GM18858 (cell line): ENCODE measurements around the gene DUS2.

Experiments
- ATAC-seq: cut with Tn5 transposase; IDR thresholded peaks from one replicate; pipeline ENCODE4 v1.9.1; 2021; ENCODE audit not compliant: unreplicated experiment

The DUS2 gene

DNA sequence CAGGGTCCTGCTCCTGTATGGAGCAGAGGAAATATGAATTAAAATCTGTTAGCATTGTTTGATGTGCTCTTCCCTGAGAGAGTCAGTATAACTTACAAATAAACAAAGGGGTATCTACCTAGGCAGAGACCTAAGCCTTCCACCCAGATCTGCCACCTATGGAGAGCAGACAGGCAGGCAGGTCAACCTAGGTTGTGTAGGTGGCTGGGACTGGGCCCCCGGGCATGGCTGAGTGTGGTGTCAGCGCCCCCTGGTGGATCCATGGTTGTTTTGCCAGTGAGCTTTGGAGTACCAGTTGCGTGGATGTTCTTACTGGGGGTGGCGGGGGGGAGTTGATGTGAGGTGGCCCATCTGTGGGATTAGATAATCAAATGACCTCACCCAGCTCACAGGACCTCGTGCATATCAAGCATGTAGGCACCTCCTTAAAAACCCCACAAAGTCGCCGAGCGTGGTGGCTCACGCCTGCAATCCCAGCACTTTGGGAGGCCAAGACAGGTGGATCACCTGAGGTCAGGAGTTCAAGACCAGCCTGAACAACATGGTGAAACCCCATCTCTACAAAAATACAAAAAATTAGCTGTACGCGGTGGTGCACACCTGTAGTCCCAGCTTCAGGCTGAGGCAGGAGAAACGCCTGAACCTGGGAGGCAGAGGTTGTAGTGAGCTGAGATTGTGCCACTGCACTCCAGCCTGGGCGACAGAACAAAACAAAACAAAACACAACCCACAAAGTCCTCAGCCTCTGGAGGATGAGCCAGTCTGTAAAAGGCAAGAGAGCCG lies 17.6 kb downstream of the DUS2 start:
- ATAC-seq = no peak

DNA sequence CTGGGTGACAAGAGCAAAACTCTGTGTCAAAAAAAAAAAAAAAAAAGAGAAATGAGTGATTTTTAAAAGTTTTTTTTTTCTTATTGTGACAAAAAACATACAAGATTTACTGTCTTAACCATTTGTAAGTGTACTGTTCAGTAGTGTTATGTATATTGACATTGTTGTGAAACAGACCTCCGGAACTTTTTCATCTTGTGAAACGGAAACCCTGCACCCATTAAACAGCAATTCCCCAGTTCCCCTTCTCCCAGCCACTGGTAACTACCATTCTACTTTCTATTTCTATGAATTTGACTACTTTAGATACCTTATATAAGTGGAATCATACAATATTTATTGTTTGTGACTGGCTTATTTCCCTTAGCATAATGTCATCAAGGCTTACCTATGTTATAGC lies 18.7 kb downstream of the DUS2 start:
- no peak for ATAC-seq

DNA sequence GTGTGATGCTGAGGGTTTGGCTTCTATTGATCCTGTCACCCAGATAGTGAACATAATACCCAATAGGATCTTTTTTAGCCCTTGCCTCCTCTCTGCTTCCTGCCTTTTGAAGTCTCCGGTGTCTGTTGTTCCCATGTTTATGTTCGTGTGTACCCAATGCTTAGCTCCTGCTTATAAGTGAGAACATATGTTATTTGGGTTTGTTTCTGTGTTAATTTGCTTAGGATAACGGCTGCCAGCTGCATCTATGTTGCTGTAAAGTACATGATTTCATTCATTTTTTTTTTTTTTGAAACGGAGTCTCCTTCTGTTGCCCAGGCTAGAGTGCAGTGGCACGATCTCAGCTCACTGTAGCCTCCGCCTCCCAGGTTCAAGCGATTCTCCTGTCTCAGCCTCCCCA lies 23.0 kb downstream of the DUS2 start:
- no peak for ATAC-seq

DNA sequence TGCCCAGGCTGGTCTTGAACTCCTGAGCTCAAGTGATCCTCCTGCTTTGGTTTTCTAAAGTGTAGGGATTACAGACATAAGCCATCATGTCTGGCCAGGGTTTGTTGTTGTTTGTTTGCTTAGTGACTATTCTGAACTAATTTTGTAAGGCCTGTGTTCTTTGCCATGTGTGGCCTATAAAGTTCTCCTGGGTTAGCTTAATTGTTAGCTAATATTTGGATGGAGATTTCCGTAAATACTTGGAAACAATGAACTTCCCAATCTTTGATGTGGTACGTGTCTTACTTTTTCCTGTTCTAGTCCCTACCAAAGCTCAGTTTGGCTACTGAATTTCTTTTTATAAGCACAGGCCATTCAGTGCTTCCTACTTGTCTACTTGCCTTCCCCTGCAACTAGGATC lies 24.9 kb downstream of the DUS2 start:
- no peak for ATAC-seq

DNA sequence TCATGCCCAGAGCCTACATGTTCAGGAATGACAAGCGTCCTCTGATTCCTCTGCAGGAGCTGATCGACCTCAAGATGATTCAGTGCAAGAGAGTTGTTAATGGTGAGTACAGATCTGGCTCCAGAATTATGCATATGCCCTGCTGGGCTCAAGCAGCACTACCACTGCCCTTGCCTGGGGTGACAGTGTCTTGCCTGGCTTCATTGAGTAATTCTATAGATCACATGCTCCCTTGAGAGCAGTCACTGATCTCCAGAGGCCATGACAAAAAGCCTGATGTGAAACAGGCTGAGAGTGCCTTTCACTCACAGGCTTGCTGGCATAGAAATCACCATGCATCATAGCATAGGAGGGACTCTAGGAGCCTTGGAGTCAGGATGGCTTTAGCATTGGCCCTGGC lies 26.4 kb downstream of the DUS2 start:
- ATAC-seq = no peak

DNA sequence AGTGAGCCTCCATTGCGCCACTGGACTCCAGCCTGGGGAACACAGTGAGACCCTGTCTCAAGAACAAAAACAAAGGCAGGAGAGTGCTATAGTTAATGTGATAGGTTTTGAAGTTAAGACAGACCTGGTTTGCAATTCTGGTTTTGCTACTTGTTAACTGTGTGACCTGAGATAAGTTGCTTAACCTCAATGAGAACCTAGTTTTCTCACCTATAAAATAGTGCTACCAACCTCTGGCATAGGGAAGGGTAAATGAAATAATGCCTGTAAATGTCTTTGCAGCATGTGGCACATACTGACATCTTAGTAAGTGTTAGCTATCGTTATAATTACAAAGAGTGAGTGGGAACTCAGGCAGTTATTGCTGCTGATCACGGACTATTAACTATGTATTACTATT lies 32.3 kb downstream of the DUS2 start:
- ATAC-seq = no peak

DNA sequence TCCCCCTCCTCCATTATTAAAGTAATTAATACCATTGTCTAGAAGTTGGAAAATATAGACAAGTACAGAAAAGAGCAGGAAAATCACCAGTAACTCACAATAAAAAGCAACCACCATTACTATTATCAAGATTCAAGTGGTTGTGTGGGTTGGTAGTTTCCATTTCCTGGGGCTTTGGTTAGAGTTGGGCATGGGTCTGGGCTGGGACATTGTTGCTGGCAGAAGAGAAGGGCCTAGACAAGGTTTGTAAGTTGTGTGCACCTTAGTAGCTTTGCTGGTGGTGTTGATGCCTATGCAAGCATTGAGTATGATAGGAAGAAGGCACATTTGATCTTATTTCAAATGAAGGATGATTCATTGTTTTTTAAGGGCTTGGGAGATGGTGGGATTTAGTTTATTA lies 36.7 kb downstream of the DUS2 start:
- no peak for ATAC-seq

DNA sequence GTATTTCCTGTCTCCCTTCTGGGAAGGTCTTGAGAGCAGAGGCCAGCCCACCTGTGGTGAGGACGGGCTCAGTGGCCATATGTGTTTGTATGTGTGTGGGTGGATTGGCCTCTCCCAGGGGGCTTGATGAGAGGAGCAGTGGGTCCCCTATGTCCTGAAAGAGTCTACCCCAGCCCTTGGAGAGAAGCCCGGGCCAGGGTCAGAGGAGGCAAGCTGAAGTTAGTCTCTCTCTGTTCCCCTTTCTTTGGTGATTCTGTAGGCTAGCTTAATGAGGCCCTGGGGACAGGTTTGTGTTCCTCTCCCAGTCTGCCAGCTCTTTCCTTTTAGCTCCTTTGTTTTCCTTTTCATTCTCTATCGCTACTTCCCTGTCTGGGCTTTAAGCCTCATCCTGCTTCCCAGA lies 38.3 kb downstream of the DUS2 start:
- no peak for ATAC-seq

DNA sequence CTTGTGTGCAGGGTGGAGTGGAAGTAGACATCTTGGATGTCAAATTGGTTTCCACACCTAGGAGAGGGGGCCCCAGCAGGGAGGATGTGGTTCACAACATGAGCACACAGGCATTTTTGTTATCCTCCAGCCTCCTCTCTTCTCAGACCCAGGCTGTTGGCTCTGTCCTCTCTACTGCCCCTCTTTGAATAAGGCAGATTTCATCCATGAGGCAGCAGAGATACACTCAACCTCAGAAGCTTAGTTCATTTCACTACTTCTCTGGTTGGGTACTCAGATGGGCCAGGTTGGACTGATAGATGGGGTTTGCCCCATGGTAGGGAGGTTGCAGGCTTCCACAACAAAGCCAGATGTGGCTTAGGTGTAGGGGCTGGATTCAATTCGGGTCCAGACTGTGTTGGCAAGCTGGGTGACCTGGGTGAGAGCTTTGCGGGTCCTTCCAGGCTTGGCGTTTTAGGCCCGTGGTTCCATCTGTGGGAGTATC lies 39.9 kb downstream of the DUS2 start:
- ATAC-seq = no peak

DNA sequence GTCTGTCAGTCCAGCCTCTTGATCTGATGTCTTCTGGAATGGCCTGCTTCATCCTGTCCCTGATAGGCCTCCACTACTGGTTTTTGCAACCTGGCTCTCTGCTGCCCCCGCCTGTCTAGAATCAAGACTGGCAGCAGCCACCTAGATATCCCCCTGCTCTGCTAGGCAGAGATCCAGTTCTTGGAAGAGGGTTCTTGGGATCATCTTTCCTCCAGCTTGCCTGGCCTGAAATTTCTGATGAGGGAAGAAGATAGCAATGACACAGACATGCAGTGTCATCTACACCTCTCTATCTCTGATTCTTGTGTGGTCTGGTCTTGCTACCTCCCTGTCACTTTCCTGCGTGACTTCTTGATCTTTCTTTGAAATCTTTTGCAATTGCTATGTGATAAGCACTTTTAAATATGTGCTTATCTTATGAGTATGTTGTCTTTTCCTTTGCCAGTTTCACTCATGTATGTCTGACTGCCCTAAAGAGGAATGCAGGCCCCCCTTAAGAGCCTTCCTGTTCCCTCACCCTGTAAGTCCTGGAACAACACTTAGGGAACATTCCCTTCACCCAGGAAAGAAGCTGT lies 41.8 kb downstream of the DUS2 start:
- ATAC-seq = no peak

DNA sequence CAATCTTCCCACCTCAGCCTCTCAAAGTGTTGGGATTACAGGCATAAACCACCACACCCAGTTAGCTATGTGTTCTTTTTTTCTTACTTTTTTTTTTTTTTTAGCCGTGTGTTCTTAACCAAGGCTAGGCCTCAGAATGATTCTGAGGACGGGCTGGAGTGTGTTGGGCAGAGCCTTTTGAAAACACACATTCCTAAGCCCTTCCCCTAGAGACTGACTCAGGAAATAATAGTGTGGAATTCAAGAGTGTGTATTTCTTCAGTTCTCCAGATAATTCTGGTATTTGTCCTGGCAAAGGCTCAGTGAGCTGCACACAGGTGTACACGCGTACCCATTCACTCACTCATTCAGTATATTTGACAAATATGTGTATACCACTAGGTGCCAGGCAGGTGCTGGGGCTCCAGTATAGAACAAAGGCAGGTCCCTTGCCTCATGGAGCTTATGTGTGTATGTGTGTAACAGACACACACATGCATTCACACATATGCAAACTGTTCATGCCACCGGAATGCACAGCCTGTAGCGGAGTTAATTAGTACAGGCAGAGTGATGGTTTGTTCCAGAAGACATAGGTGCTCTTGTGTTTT lies 42.7 kb downstream of the DUS2 start:
- ATAC-seq = no peak

DNA sequence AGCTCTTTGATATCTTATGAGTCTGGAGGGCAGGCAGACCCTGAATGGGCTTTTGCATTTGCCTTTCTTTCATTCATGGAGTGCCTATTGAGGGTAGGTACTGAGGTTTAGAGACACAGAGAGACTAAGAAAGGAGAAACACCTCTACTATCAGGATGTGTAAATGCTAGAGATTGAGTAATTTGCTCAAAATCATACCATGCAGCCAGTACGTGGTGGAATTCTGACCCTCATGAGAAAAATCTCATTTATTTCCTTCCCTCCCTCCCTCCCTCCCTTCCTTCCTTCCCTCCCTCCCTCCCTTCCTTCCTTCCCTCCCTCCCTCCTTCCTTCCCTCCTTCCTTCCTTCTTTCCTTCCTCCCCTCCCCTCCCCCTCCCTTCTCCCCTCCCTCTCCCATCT lies 43.7 kb downstream of the DUS2 start:
- no peak for ATAC-seq

DNA sequence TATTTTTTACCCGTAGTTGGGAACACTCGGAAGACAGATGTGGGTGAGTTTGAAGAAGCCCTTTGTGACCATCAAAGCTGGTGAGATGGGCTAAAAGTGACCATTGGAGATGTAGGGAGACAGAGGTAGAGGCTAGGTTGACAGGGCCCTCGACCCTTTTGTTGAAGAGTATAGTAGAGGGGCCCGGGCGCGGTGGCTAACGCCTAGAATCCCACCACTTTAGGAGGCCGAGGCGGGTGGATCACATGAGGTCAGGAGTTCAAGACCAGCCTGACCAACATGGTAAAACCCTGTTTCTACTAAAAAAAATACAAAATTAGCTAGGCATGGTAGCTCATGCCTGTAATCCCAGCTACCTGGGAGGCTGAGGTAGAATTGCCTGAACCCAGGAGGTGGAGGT lies 45.8 kb downstream of the DUS2 start:
- ATAC-seq = no peak

DNA sequence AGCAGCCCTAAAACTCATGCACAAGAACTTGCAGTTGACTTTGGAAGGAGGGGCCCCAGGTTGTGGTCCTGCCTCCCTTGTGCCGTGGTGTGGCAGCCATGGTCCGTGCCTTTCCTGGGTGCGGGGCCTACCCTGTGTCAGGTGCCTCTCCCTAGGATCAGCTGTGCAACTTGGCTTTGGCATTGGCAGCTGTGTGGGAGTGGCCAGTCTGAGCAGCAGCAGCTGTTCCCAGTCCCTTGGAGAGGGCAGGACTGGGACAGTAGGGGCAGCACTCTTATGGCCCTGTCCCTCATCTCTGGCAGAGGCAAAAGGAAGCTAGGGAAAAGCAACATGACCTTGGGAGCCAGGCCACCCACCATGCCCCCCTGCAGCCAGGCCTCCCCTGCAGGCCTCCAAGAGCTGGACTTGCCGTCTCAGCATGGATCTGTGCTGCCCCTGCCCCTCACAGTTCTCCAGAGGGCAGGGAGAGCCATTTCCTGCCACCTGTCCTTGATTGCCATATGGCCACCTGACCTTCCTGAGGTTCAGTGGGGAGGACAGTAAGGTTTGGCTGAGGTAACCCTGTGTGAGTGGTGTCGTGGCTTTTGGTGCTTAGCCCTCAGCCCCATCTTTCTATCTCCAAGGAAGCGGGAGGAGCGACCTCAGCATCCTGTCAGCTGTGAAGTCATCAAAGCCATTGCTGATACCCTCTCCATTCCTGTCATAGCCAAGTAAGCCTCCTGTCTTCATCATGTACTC lies 46.6 kb downstream of the DUS2 start:
- ATAC-seq = no peak

DNA sequence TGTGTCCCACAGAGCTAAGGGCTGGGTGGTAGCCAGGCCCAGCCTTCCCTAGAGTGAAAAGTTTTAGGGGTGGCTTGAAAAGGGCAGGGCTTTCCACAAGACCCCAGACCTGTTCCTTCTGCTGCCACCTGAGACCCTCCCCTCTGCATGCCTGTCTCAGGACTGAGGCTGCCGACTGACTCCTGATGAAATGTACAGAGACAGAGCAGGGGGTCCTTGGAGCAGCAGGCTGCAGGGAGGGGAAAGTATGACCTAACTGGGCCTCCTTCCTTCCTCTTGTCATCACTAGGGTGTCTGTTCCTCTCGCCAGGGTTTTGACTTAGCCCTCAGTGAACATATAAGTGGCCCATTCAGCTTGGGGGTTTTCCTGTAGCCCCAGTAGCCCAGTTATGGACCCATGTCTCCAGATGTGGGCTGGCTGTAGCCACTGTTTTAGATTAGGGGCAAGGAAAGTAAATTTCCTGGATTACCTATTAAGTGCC lies 47.2 kb downstream of the DUS2 start:
- ATAC-seq = no peak

DNA sequence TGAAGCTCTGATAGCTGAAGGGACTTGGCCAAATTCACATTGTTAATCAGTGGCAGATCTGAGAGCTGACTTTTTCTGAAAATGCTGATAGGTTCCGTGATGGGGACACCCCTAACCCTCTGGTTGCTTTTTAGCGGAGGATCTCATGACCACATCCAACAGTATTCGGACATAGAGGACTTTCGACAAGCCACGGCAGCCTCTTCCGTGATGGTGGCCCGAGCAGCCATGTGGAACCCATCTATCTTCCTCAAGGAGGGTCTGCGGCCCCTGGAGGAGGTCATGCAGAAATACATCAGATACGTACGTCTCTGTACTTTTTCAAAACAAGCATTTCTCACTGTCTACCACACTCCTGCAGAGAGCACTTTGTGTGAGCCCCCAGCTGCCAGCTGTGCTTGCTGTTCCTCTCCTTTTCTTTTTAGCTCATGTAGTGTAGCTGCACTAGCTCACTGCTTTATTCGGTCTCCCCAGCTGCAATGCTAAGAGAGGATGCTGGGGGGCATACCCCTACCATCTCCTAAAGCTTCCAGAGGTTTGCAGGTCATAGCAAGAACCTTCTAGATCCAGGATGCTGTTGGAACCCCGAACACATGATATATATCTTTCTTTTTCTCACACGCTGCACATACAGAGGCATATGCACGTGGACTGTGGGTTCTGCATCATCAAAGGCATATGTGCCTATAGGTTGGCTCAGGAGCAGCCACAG lies 47.9 kb downstream of the DUS2 start:
- no peak for ATAC-seq

DNA sequence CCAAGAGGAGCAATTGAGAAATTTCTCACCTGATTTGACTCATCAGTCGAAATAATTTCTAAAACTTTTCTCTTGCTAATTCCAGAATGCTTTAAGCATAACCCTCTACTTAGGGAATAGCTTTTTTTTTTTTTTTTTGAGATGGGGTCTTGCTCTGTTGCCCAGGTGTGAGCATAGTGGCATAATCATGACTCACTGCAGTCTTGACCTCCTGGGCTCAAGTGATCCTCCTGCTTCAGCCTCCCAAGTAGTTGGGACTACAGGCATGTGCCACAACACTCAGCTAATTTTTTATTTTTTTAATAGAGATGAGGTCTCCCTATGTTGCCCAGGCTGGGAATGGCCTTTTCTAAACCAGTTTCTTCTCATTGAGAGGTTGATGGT lies 48.4 kb downstream of the DUS2 start:
- ATAC-seq = no peak

DNA sequence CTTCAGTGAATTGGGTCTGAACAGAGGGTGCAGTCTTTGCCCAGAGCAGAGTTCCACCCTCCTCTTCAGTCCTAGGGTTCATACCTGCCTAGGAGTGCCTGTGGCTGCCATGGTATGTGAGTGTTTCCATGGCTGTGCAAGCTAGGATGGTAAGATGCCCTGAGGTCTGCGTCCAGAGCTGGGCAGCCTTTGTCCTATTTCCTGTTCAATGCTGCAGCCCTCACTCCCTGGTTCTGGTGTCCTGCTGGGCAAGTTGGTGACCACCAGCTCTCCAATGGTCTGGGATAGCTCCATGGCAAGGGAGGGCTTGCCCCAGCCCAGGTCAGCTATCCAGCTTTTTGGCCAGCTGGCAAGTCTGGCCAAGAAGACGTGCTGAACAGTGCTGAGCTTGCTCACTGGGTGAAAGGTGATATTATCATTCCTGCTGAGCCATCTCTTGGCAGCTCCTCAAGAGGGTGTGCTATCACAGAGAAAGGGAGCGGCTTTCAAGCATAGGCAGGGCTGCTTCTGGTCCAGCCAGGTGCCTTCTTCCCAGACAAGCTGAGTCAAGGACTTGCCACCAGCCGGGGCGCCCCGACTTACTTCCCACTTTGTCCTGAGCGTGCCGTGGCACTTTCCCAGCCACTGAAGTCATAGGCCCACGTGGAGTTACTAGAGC lies 49.1 kb downstream of the DUS2 start:
- ATAC-seq = no peak

DNA sequence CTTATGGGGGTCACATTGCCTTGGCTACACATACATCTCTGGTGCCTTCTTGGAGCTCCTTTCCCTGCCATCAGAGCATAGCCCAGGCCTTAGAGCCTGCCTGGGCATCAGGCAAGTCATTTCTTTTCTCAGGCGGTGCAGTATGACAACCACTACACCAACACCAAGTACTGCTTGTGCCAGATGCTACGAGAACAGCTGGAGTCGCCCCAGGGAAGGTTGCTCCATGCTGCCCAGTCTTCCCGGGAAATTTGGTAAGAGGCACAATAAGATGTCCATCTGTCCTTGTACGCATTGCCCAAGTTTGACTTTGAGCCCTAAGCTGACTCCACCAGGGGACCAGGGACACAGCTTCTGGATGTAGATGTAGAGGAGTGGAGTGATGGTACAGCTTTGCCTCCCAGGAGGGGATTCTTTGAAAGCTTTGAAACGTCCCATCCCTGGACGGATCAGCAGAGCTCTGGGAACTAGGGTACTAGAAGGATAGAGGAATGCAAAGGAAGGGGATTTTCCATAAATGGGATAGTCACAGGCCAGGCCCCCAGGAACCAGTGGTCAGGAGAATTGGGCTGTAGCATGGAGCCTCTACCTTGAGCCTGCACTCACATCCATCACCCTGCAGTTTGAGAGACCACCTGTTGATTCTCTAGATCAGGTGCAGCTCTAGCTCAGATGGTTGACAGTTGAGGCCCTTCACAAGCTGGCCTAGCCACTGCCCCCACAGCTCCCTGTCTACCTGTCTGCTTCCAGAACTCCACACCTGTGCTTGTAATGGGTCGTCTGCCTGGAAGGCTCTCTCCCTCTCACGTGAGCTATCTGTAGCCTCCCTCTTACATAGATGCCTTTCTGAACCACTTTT lies 51.0 kb downstream of the DUS2 start:
- no peak for ATAC-seq
